ENCODE measurements around the gene RAB3IP.

GRCh38 chr12:69698054-69698453 lies 40.6 kb upstream of the RAB3IP start:
- TF ChIP-seq POLR2A (IDR thresholded peaks at IDR 0.05) (no peak), CTCF (IDR thresholded peaks at IDR 0.05) (no peak), POLR2AphosphoS5 (IDR thresholded peaks at IDR 0.05) (no peak), EP300 (IDR thresholded peaks at IDR 0.05; ENCODE audit: low read depth) (no peak)
